GM18868 (cell line): Measurements from ENCODE around the gene MCL1.
"Not testable (repeated sequence)": the region's sequence is repeated elsewhere in the genome, so short reads cannot be mapped to it uniquely, and the experiment has no call there.

Experiments used
- ATAC-seq: cut with Tn5 transposase; IDR thresholded peaks from one replicate; pipeline ENCODE4 v1.9.1; 2021; ENCODE audit warnings: mild to moderate bottlenecking, moderate library complexity; ENCODE audit not compliant: unreplicated experiment

Gene MCL1

GRCh38 chr1:150603711-150604110 lies 24.3 kb upstream of the MCL1 start:
- ATAC-seq: no peak

DNA sequence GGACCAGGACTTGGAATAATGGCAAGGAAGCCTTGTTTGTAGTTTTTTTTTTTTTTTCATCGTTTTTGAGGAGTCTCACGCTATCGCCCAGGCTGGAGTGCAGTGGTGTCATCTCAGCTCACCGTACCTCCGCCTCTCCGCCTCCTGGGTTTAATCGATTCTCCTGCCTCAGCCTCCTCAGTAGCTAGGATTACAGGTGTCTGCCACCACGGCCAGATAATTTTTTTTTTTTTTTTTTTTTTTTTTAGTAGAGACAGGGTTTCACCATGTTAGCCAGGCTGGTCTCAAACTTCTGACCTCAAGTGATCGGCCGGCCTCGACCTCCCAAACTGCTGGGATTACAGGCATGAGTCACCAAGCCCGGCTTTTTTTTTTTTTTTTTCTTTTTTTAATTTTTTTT lies 23.0 kb upstream of the MCL1 start:
- ATAC-seq: not testable (repeated sequence)

- ATAC-seq: no peak
Observed at GRCh38 chr1:150601540-150601939, 22.1 kb upstream of the MCL1 start.

DNA sequence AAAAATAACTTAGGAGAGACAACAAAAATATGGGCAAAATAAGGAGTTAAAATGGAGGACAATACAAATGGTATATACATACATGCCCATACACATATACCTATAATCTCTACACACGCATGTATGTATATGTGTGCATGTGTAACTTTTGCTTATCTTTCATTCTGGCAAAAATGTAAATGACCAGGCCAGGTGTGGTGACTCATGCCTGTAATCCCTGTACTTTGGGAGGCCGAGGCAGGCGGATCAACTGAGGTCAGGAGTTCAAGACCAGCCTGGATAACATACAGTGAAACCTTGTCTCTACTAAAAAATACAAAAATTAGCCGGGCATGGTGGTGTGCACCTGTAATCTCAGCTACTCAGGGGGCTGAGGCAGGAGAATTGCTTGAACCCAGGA lies 18.9 kb upstream of the MCL1 start:
- ATAC-seq: not testable (repeated sequence)

DNA sequence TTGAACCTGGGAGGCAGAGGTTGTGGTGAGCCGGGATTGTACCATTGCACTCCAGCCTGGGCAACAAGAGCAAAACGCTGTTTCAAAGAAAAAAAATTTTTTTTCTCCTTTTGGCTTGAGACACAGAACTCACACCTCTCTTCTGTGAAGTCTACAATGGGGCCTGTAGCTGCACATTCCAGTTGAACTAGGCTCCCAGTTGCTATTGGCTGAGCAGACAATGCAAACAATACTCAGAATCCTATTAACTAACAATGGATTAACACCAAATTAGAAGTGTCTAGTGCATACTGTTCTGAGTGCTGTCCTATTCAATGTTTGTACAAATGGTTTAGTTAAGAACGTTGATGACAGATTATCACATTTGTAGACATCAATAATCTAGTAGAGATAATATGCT lies 17.6 kb upstream of the MCL1 start:
- ATAC-seq: no peak

DNA sequence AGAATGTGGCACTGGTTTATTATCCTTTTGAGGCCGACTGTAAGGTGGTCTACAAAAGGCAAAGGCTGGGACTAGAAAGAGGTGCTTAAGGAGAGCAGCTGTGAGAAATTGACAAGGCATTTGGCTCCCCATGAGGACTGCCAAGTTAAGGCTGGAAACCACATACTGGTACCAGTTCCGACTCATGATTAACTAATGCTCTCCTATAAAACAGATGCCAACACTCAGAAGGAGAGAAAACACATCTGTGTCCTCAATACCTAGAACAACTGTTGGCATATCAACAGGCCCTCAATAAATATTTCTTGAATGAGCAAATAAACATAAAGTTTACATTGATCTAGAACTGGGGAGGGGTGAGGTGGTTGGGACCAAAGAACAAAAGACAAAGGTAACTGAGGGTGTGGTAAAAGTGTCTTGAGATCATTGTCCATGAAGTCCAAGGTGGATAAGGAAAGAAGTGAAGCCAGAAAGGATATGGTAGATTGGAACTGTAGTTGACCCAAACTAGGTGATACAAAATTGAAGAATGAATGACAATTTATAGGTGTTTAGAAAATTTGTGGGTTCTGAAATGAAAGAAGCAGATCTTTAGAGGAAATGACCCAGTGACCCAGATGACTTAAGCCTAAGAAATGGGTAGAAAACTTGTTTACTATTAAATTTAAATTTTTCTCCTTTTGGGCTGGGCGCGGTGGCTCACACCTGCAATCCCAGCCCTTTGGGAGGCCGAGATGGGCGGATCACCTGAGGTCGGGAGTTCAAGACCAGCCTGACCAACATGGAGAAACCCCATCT lies 16.9 kb upstream of the MCL1 start:
- no peak for ATAC-seq

- no peak for ATAC-seq
Observed at GRCh38 chr1:150582371-150582770, 3.0 kb upstream of the MCL1 start.

DNA sequence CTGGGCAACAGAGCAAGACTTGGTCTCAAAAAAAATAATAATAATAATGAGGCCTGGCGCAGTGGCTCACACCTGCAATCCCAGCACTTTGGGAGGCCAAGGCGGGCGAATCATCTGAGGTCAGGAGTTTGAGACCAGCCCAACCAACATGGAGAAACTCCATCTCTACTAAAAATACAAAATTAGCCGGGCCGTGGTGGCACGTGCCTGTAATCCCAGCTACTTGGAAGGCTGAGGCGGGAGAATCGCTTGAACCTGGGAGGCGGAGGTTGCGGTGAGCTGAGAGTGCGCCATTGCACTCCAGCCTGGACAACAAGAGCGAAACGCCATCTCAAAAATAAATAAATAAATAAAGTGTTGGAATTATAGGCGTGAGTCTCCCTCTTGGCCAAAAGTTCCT lies 2.6 kb upstream of the MCL1 start:
- not testable (repeated sequence) for ATAC-seq

DNA sequence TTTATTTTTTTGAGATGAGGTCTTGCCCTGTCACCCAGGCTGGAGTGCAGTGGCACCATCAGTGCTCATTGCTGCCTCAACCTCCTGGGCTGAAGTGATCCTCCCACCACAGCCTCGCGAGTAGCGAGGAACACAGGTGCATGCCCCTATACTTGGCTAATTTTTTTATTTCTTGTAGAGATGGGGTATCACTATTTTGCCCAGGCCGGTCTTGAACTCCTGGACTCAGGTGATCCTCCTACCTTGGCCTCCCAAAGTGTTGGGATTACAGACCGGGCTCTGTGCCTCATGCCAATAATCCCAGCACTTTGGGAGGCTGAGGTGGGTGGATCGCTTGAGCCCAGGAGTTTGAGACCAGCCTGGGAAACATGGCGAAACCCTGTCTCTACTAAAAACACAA lies 2.0 kb upstream of the MCL1 start:
- ATAC-seq: not testable (repeated sequence)

DNA sequence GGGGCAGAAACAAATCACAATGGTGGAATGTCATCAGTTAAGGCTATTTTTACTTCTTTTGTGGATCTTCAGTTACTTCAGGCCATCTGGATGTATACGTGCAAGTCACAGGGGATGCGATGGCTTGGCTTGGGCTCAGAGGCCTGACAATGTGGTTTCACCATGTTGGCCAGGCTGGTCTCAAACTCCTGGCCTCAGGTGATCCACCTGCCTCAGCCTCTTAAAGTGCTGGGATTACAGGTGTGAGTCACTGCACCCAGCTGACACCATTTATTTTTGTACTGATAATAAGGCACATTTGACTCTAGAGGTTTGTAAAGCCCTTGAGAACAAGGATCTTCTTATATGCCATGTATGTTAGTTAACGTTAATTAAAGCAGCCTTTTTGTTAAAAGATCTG lies 1.6 kb upstream of the MCL1 start:
- ATAC-seq: not testable (repeated sequence)

- ATAC-seq: no peak
Observed at GRCh38 chr1:150579945-150580642, 684 bp upstream of the MCL1 start.

DNA sequence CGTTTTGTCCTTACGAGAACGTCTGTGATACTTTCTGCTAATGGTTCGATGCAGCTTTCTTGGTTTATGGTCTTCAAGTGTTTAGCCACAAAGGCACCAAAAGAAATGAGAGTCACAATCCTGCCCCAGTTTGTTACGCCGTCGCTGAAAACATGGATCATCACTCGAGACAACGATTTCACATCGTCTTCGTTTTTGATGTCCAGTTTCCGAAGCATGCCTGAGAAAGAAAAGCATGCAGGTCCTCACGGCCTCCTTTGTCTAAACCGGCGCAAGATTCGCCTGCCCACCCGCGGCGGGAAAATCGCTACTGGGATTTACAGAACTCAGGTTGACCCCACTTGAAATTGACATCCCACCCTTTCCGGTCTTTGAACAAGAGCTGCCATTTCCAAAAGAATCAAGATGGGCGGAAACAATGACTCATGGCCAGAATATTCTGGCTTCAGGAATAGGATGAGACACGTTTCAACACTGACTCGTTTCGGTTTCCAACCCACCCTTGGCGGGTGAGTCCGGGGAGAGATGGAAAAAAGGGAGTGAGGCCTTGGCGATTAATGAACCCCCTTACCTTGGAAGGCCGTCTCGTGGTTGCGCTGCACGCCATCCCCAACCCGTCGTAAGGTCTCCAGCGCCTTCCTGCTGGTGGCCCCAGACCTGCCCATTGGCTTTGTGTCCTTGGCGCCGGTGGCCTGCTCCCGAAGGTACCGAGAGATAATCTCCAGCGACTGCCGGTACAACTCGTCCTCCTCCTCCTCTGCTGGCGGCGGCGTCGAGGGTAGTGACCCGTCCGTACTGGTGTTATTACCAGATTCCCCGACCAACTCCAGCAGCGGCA lies 919 bp downstream of the MCL1 start:
- ATAC-seq: no peak

DNA sequence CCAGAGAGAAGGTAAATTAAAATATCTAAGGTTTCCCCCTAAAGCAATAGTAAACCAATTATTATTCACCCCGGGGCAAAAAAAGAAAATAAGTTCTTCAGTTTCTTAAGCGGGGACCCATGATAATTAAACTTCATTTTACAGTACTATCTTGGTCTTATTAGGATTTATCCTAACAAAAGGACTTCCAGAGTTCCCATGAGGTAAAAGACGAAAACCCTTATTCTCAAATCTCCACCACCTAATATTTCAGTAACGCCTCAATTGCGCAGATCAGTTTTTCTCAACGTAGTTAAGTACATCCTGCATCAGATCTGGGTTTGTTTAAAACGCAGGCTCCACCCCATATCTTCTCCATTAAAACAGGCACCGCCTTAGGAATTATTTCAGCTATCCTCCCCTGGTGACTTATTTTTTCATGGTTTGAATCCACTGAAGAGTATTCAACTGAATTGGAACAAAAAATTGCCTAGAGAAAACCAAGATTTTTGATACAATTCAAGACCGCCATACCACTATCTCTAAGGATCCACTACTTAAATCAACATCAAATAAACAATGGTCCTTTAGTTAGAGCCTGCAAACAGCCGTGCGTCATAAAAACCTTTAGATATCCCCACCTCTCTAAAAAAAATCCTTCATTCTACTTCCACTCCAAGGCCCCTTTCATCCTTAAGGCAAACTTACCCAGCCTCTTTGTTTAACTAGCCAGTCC lies 1.7 kb downstream of the MCL1 start:
- no peak for ATAC-seq

- ATAC-seq: no peak
Observed at GRCh38 chr1:150576794-150577556, 2.4 kb downstream of the MCL1 start.

DNA sequence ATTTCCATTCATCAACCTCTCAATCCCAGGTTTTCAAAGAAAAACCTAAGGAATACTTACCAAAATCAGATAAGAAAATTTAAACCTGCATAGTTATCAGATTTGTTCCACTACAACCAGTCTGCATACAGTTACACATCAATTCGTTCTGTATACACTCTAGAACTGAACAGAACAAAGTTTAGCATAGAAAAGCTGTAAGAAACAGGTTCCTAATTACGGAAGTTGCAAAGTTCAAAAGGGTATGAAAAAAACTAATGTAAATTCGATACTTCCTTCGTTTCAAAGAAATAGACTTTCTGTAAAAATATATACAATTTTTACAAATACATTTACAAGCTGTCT lies 3.1 kb downstream of the MCL1 start:
- ATAC-seq: no peak

DNA sequence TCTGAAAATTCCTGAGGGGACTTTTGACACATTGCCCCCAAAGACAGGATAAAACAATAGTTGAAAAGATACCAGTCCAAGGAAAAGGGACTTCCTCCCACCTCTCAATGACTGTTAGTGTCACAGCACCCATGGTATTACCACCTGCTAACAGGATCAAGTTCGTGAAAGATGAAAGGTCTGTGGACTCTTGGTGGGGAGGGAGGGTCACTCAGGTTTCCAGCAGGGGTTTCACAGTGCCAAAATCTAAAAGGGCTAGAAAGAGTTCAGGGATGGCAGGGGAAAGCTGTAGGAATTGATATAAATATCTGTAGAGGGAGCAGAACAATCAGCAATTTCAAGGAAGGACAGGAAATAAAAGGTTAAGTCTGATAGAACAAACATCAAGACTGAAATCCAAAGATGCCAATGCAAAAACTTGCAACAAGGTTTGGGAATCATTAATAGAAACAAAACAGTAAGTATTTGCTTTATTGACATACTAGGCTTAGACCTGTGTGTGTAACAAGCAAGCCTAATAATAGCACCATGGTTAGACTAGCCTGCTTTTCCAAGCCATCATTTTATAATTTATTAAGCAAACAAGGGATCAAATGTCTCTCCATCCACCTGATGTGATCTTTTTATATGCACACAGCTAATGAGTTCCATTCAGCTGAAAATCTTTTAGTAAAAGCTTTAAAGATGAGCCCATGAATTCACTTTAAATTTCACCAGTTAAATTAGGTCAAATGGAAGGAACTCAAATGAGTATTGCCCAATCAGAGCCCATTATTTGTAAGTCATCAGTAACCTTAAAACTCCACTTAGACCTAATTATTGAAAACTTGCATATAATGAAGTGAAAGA lies 3.7 kb downstream of the MCL1 start:
- ATAC-seq: no peak

- no peak for ATAC-seq
Observed at GRCh38 chr1:150575072-150575489, 4.3 kb downstream of the MCL1 start.

DNA sequence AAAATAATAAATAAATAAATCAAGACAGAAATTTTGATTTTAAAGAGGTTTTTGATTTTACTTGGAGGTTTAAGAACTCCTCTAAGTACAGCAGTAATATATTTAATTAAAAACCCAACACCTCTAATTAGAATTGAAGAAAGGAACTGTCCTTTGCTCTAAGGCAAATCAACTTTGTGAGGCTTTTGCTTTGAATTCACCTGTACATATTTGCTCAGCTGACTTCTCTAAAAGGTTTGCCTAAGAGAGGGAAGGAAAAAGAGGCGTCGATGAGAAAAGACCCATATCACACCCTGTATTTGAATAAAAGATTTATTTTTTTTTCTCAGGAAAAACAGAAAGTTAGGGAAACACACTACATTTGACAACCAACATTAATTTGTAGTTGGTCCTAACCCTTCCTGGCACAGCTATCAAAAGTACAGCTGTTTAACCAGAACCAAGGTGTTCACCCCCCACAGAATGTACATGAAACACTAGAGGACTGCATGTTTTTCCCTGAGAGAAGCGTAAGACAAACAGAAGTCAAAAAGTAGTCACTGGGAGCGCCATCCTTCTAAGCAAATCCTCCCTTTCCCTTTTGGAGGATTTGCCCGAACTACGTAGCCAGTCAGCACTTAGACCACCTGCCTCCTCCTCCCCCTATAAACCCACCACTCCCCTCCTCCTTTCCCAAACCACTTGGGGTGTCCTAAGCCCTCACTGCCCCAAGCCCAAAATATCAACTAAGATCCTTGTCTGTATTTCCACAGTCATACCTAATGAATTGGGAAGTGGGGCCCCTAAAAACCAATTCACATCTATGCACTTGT lies 4.9 kb downstream of the MCL1 start:
- no peak for ATAC-seq
